GM21717 (cell line): Measurements from ENCODE around the gene NCF4.

ENCODE experiments used
- ATAC-seq: cut with Tn5 transposase; IDR thresholded peaks from one replicate; pipeline ENCODE4 v1.9.1; 2021; ENCODE audit warnings: mild to moderate bottlenecking, moderate library complexity; ENCODE audit not compliant: unreplicated experiment

The NCF4 gene

GRCh38 chr22:36863979-36864378, 3.2 kb downstream of the NCF4 start:
- no peak for ATAC-seq

- ATAC-seq, result no peak
These were observed 3.8 kb downstream of the NCF4 start for GRCh38 chr22:36864454-36865215.

- no peak for ATAC-seq
These were observed 4.5 kb downstream of the NCF4 start for GRCh38 chr22:36865346-36865745.

GRCh38 chr22:36867695-36868094, 6.9 kb downstream of the NCF4 start:
- no peak for ATAC-seq

- no peak for ATAC-seq
These were observed 7.9 kb downstream of the NCF4 start for GRCh38 chr22:36868546-36869181.

GRCh38 chr22:36870250-36870649, 9.4 kb downstream of the NCF4 start:
- ATAC-seq, result no peak

- ATAC-seq, result no peak
These were observed 10.9 kb downstream of the NCF4 start for GRCh38 chr22:36871669-36872081.

- ATAC-seq, result no peak
These were observed 11.3 kb downstream of the NCF4 start for GRCh38 chr22:36872084-36872483.

GRCh38 chr22:36872866-36873498, 12.2 kb downstream of the NCF4 start:
- no peak for ATAC-seq

GRCh38 chr22:36873614-36874308, 13.0 kb downstream of the NCF4 start:
- peak; percentile 75 for ATAC-seq

GRCh38 chr22:36874309-36874696, 13.5 kb downstream of the NCF4 start:
- no peak for ATAC-seq

GRCh38 chr22:36874736-36875135, 13.9 kb downstream of the NCF4 start:
- no peak for ATAC-seq

GRCh38 chr22:36875741-36876140, 14.9 kb downstream of the NCF4 start:
- ATAC-seq, result no peak

GRCh38 chr22:36879775-36880174, 19.0 kb downstream of the NCF4 start:
- ATAC-seq, result no peak

- no peak for ATAC-seq
These were observed 20.9 kb downstream of the NCF4 start for GRCh38 chr22:36881504-36882245.

- ATAC-seq, result no peak
These were observed 23.7 kb downstream of the NCF4 start for GRCh38 chr22:36884349-36885158.

- no peak for ATAC-seq
These were observed 24.7 kb downstream of the NCF4 start for GRCh38 chr22:36885474-36885873.

GRCh38 chr22:36886016-36886415, 25.2 kb downstream of the NCF4 start:
- ATAC-seq, result no peak

- no peak for ATAC-seq
These were observed 26.4 kb downstream of the NCF4 start for GRCh38 chr22:36887162-36887561.

GRCh38 chr22:36891646-36892045, 30.8 kb downstream of the NCF4 start:
- no peak for ATAC-seq
